Glomerular visceral epithelial cell (primary cell): ENCODE data around the gene TPCN1.

Experiments used
- DNase-seq: peaks from one replicate; pipeline ENCODE4 v3.0.0-alpha.2; 2016; ENCODE audit errors: extremely low spot score

Gene TPCN1

GRCh38 chr12:113334786-113335539 lies 113.7 kb downstream of the TPCN1 start, which contains the start of gene SLC8B1:
SLC8B1 (minus strand) TSS chr12:113335109; CDS start chr12:113332878, 2,231 bp downstream.
- DNase-seq: peak; percentile 86

- DNase-seq: no peak
These were observed 118.3 kb downstream of the TPCN1 start for GRCh38 chr12:113339540-113339939.

- no peak for DNase-seq
These were observed 118.8 kb downstream of the TPCN1 start for GRCh38 chr12:113340061-113340460.

GRCh38 chr12:113341535-113341934 lies 120.3 kb downstream of the TPCN1 start:
- no peak for DNase-seq

GRCh38 chr12:113345318-113345717 lies 124.1 kb downstream of the TPCN1 start:
- DNase-seq: no peak

- DNase-seq: no peak
These were observed 125.1 kb downstream of the TPCN1 start for GRCh38 chr12:113346353-113346752.

- no peak for DNase-seq
These were observed 125.8 kb downstream of the TPCN1 start for GRCh38 chr12:113347107-113347506.

GRCh38 chr12:113347892-113348291 lies 126.6 kb downstream of the TPCN1 start:
- DNase-seq: no peak
